NCI-H526 (cell line): ENCODE measurements around the gene MAGI1.

Experiments
- DNase-seq, 2 experiments: peaks; one replicate each; lab custom pipeline; 2025; lab: John Stamatoyannopoulos, UW

Gene MAGI1

DNA sequence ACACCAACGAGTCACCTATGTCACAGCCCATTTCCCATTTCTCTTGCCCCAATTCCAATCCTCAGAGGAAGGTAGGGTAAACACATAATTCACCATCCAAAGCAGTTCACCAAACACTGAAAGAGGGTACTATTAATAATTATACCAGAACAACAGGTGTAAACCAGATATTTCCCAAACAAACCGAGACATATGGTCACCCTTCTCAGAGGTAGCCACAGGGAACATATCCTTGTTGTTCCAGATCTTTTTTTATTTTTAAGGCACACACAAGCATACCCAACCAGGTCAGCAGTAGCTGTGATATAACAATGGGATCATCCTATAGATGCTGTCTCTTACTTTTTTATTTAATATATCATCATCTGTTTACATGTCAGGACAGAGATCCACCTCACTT, 24.7 kb downstream of the MAGI1 start:
- no peak for DNase-seq

DNA sequence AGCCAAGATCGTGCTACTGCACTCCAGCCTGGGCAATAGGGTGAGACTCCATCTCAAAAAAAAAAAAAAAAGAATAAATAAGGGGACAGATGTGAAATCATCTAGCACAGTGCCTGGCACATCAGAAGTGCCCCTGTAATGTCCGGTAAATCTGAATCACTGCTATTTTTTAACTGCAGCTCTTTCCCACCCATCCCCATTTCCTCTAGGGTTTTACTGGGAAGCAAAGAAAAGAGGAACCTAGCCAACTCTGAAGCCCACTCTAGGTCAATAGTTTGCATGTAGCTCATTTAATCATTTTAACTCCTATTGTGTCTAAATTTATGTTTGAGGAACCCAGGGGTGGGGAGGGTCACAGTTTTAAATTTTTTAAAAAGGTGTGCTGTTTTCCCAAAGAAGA, 26.0 kb downstream of the MAGI1 start:
- no peak for DNase-seq

DNA sequence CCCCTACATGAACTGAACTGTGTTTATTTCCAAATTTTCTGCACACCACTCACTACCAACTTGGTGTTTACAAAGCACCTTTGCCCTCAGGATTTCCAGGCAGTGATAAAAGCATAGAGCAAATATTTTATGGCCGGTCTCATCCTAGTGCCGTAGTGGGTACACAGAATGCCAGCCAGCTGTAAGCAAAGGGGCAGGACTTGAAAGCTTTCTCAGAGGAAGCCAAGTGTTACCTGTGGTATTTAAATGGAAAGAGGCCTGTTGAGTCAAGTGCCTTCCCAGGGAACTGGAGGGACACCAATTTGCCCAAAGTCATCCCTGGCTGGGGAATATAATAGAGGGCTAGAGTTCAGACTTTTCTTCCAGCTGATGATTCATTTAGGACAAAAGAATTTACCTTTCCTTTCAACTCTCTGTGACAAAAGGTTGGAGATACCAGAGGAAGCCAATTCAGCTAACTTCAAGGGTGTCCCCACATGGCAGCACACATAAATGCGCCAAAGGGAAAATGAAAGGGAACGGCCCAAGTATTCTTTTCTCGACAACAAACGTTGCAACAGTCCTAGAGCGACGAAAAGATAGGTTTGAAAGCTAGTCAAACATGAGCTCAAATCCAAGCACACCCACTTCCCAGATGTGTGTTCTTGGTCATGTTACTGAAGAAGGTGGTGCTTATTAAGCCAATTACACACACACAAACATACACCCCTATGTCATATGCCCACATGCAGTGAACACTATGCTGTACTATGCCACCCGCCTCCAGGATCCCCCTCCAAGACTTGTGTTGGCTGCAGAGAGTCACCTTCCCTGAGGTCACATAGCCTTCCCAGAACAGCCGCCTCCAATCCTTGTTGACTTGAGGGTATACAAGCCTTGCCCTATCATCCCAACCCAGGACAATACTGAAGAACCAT, 27.7 kb downstream of the MAGI1 start:
- no peak for DNase-seq

DNA sequence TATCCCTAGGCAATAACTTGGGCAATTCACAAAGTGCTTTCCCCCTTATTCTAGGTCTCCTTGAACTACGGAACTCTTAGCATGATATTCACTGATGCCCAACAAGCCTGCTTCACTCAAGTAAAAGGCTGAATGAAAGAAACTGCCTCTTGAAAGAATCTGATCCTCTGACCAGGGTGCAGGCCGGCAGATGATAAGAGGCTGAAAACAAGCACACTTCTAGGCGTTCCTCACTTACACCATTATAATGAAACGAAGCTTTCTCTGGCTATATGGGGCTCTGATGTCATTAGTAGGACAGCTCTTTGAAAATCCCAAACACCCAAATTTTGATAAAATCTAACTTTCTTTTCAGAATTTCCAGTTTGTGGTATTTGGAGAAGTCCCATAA, 28.4 kb downstream of the MAGI1 start:
- no peak for DNase-seq

DNA sequence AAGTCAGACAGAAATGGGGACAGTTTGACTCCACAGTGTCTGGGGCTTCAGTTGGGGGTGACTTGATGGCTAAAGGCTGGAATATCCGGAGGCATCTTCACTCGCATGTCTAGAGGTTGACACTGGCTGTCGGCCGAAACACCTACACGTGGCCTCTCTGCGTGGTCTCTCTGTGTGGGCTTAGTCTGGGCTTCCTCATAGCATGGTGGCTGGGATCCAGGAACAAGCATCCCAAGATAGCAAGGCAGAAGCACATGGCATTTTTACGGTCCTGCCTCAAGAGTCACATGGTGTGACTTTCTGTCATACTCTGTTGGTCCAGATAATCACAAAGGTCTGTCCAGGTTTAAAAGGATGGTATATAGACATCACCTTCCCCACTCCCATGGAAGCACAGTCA, 34.5 kb downstream of the MAGI1 start:
- no peak for DNase-seq

DNA sequence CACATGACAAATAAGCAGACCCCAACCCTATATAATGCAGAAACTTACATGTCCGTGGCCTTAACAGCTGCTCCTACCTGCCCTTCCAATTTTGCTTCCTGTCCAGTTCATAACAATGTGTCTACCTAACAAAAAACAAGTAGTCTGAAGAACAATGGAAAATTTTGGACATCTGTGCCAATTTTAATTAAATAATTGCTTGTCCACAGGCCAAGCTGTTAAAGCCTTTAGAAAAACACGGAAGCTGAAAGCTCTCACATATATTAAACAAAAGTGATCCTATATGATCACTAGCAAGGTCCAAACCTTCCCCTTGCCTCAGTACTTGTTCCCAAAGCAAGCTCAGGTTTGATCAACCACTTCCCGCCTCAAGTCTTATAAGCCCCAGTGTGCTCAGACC, 37.1 kb downstream of the MAGI1 start:
- DNase-seq: no peak

DNA sequence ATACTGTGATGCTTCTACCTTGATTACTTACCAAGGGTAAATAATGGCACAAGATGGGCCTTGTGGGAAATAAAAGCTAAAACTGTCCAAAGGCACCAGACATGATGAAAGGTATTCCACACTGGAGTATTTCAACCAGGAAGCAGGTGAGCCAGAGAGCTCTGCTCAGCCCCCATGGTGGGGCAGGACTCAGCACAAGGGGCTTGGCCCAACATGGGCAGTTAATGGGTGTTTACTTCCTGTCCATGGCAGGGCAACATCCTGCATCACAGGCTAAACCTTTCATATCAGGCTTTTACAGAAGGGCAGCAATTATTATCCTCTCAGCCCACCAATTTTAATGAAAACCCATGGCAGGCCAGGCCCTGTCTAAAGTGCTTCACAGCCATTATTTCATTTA, 38.2 kb downstream of the MAGI1 start:
- no peak for DNase-seq

DNA sequence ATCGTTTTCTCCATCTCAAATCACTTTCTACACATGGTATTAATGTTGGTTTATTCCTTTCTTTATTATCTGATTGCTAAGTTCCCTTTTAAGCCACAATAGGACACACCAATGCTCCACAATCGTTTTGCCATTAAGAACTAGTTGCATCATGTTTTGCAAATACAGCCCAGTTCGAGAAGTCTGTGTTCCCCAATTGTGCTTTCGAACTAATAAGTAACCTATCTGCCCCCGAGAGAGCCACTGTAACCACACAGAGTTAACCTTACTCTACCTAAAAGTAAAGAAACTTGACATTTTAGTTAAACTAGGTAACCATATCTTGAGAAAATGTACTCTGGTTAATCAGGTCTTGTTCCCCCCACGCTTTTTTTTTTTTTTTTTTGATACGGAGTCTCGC, 39.1 kb downstream of the MAGI1 start:
- no peak for DNase-seq

DNA sequence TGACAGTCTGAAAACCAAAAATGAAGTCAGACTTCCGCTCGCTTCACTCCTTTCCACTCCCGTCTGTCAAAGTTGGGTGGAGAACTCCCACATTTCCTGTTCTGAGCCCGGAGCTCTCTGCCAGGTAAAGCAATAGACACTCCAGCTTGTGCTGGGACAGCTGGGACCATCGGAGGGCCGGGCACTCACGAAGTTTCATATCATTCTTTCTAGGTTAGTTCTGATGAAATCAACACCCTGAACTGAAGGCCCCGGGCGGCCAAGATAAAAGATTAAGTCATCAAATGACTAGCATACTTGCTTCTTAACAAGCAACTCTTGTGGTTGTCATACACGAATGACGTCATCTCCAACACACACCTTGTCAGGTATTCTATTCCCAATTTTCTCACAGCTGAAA, 42.1 kb downstream of the MAGI1 start:
- no peak for DNase-seq

DNA sequence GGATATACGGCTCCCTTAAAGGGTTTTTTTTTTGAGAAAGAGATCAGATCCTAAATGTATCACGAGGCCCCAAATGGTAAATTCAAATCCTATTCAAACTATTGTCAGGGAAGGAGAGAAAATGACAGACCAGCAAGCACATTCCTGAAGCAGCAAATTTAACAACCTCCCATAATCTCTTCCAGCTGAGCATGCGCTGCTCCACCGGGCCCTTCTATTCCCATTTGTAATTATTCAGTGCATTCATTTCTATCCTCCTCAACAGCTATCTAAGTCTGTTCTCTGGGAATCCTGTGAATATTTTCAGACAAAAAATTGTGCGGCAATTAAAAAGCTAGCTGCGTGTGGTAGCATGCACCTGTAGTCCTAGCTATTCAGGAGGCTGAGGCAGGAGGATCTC, 43.2 kb downstream of the MAGI1 start:
- no peak for DNase-seq

DNA sequence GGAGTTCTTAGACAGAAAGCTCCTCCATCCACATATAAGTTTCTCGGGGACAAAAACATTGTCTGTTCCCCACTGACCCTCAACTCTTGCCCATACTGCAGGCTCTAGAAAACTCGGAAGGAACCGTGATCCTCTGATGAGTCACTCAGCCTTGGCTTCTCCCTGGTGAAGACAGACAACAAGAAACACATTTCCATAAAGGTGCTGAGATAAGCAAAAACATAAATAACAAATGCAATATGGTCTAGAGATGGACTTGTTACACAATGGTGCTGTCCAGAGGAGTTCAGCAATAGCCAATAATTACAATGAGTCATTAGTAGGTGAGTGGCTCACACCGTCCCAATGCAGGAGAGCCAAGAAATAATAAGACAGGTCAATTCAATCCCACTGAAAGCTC, 43.7 kb downstream of the MAGI1 start:
- no peak for DNase-seq

DNA sequence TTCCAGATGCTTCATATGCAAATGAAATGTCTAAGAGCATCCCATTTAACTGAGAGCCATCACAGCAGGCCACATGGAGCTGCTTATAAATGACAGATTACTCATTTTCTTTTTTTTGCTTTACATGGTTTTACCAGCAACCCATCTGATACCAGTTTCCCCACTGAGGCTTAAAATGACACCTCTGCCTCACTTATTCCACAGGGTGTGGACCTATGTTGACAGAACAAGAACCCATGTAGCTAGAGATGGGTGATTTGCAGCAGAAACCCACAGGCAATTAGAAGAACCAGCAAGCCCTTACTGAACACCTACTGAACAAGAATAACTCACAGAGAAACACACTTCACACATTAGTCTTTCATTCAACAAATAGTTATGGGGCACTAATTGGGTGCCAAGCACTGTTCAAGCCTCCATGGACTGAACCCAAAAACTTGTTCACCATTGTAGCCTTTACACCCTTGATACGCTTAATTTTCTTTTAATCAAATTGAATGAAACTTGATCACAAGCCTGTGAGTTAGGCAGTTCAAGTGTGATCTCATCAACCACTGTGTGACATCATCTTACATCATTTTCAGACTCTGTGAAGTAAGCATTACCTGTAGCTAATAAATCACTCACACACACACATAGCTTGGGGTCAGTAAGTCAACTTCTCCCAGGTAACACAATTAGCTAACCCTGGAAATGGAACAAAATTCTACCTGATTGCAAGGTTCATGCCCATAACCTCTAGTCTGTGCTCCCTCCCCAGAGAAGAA, 45.4 kb downstream of the MAGI1 start:
- no peak for DNase-seq

DNA sequence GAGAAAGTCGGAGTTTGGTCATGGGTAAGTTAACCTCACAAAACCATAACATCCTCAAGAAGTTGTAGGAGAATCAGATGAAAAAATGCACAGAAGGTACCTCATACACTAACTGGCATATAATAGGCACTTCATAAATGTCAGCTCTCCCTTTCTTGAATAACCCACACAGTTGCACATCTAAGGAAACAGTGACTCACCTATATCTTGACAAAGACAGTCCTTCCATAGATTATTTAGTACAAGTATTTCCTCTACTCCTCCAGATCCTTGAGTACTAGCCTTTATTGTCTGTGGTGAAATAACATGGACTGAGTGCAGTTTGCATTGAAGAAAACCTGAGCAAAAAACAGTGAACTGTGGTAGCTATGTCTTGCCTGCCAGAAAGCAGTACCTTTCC, 46.6 kb downstream of the MAGI1 start:
- no peak for DNase-seq

DNA sequence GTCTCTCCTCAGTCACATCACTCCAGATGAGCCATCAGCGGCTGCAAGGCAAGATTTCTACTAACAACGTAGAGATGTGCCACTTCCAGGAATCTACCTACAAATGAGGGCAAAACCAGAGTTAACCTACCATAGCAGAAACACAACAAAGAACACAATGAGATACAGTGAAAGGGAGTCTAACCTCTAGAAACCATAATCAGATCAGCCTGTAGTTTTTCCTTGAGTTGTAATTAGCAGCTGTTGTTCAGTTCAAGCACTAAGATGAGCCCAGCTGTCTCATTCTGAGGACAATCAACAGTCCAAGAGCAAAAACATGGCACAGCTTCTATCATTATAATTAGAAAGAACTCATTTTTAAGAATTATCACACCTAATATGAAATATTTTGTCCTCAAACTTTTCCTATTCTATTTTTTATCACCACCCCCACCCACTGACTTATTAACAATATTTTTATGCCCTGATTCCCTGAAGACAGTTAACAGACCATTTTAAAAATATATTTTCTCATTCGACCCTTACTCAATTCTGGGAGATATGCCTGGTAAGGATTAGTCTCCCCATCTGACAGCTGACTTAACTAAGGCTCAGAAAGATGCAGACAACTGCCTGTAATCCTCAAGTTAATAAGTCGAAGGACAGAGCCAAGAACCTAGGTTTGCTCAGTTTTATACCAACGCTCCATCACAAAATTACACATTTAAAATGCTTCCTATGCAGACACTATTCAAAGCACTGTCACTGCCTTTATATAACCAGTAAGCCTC, 50.1 kb downstream of the MAGI1 start:
- DNase-seq: no peak

DNA sequence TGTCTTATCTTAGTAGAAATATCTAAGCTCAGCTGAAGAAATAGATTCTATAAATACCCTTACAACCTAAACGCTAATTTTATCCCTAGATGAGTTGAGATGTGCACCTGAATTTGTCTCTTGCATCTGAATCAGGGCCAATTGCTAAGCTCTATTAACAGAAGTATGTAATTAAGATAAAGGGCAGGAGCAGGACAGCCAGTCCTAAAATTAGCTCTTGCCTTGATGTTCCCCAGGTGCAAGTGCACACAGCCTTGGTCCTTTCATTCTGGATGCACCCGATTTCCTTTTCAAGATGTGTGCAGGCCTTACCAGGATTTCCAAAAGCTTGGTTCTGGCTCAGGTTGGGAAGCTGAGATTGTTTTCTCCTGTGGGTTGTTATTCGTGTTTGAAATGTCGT, 52.4 kb downstream of the MAGI1 start:
- DNase-seq: no peak

DNA sequence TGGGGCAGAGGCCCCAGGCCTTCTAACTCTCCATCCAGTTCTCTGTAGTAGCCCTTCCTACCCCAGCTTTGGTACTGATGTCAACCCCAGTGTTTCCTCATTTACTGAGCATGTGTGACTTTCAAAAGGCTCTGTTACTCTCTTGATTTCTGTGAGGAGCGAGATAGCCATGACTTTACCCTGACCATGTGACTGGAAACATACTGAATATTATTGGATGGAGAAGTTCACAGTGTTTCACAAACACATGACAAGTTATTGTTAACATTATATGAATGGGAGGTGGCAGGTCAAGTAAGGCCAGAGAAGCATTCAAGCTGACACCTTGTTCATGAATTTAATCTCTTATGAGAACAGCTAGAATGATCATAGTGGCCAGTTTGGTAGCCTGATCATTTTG, 53.7 kb downstream of the MAGI1 start:
- DNase-seq: no peak

DNA sequence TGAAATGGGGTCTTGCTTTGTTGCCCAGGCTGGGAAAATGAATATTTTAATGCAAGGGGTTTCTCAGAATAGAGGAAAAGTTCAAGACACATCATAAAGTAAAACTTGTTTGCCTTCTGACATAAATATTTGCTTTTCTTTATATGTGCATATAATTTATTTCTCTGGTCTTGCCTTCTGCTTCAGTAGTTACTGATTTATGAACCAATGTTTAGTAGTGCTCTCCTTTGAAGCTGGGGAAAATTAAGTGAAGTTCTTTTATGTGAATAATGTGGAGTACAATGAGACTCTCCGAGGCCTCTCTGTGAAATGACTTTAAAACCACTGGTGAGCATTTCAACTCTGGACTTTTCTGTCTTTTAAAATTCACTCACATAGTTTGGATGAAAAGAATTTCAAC, 55.6 kb downstream of the MAGI1 start:
- no peak for DNase-seq

DNA sequence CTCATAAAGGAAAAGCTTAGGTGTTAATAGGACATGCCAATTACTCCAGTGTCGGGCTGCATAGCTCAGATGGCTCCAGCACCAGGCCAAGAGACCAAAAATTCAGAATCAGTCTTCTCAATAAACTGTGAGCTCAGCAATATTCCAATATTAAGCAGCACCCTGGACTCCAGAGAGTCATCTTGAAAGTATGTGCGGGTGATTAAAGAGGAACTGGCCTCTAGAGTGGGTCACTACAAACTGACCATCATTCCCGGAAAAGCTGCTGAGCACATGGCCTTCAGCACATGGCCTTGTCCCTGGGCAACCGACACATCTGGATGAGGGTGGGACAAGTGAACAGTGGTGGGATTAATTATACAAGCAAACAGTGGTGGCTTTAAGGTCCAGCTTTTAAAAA, 59.0 kb downstream of the MAGI1 start:
- DNase-seq: no peak

DNA sequence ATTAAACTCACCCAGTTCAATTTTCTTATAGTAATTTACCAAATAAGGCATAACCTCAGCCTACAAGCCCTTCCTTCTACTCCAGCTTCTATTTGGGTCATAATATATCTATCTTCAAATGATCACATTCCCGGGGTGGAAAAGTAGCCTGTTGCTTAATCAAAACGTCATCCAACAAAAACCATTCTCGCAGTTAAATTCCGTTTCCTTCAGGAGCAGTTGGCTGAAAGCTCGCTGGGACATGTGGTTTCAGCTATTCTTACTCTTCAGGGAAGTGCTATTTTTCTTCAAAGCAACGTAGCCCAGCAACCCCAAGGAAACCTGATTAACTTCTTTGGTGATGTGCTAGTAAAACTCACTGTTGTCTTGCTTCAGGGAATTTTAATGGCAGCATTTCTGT, 59.6 kb downstream of the MAGI1 start:
- no peak for DNase-seq

DNA sequence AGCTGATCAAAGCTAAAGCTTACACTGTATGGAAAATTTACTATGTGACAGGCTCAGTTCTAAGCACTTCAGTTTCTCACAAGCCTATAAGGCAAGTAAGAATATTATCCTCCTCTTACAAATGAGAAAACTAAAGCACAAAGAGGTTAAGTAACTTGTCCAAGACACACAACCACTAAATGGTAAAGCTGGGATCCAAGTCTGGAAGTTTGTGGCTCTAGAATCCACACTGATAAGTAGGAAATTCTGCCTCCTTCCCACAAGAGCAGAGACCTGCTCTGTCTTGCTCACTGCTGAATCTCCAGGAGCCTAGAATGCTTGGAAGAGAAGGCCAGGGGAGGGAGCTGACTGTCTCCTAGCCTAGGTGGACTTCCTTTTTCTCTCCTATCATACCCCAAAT, 60.6 kb downstream of the MAGI1 start:
- no peak for DNase-seq

DNA sequence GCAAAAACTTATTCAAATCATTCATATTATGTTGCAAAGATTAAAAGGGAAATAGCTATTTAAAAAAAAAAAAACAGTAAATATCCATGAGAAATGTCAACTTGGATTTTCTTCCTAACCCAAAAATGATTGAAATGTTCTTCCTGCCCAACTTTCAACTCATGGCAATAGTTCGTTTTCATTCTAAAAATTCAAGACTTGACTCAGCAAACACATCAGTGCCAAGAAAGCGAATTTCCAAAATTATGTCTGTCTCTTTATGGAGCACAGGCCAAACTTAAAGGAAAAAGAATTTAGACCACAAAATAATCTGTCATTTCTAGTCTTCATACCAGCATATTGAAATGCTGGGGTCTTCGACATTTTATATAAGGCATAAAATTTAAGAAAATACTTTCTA, 63.7 kb downstream of the MAGI1 start:
- DNase-seq: no peak

DNA sequence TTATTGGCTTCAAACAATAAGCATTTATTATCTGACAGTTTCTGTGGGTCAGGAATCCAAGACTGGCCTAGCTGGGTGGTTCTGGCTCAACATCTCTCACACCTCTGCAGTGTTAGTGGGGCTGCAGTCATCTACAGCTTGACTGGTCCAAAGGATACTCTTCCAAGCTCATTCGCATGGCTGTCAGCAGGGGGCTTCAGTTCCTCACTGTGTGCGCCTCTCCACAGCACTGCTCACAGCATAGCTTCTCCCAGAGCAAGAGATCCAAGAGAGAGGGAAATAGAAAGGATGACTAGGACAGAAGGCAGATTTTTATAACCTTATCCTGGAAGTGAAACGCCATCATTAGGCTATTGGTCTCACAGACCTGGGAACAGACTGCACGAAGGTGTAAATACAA, 64.2 kb downstream of the MAGI1 start:
- no peak for DNase-seq

DNA sequence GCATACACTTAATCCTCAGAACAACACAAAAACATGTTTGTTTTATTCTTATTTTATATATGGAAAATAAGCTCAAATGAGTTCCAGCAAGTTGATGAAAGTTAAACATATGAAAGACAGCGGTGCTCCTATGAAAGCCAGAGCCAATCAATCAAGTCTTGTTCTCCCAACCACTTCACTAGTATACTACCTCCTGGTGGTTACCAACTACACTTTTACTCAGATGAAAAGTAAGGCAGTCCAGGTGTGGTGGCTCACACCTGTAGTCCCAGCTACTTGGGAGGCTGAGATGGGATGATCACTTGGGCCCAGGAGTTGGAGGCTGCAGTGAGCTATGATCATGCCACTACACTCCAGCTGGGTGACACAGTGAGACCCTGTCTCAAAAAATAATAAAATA, 66.0 kb downstream of the MAGI1 start:
- DNase-seq: no peak
